ENCODE results near the gene SORCS2. TPM values are rescaled to one million over a fixed set of nuclear protein-coding genes. Genes with fewer than 3 reads are reported as not detected.
A peak's percentile ranks its signal among the peaks of the same experiment; 100 is the strongest.

The SORCS2 gene
- polyA plus RNA-seq, 3 donors = 0.46 to 0.55 TPM; not detected in 1

GRCh38 chr4:7500404-7500803 lies 308.1 kb downstream of the SORCS2 start:
- no peak overlapping the region for H3K4me2 ChIP-seq (replicated peaks; ENCODE audit: extremely low read depth, low read length, poor library complexity, severe bottlenecking)
- H3K4me1 ChIP-seq (ENCODE audit: control insufficient read depth in 1 of 2, insufficient read depth in 2 of 2, low read length in 2 of 2) = no peaks in the 10 kb centered on the region
- WGBS (ENCODE audit: insufficient coverage) = 19% methylated on average over 10 of the region's 10 CpGs
- no peaks in the 10 kb centered on the region for H3K9me3 ChIP-seq (replicated peaks in 1 of 2; ENCODE audit: control insufficient read depth in 1 of 2, insufficient read depth in 1 of 2, low read length in 2 of 2)
- H2AFZ ChIP-seq (ENCODE audit: insufficient read depth, low read depth, low read length, poor library complexity, severe bottlenecking) = no peak overlapping the region
- intact Hi-C loops (cut with micrococcal nuclease) = no loop called here
- no peak overlapping the region for H3K9ac ChIP-seq (ENCODE audit: insufficient read depth, low read length, poor library complexity, severe bottlenecking)
- H3K27me3 ChIP-seq (ENCODE audit: control insufficient read depth in 2 of 2, insufficient read depth in 2 of 2, low read length in 2 of 2) = no peaks in the 10 kb centered on the region
- DNase-seq = no peak
- no peaks in the 10 kb centered on the region for H3K79me2 ChIP-seq (ENCODE audit: insufficient read depth, low read length)
- no peaks in the 10 kb centered on the region for H3K4me1 Mint-ChIP-seq
- no peak for TF ChIP-seq CTCF (IDR thresholded peaks at IDR 0.05)
- no peak overlapping the region for H3K4me3 ChIP-seq (replicated peaks in 1 of 3; ENCODE audit: low read depth in 2 of 3, low read length in 3 of 3)
- H3K27ac Mint-ChIP-seq = peak overlapping the region in 1 of 7 donors; percentile 52
- H3K36me3 Mint-ChIP-seq = no peaks in the 10 kb centered on the region
- no peak overlapping the region for H3K4me3 Mint-ChIP-seq
- no peak overlapping the region for H3K27ac ChIP-seq (ENCODE audit: low read depth in 1 of 2, low read length in 2 of 2)
- H3K9me3 Mint-ChIP-seq = no peaks in the 10 kb centered on the region
- H4K20me1 ChIP-seq (ENCODE audit: insufficient read depth, low read length) = no peaks in the 10 kb centered on the region
- H3K36me3 ChIP-seq (replicated peaks in 1 of 2; ENCODE audit: control insufficient read depth in 1 of 2, insufficient read depth in 2 of 2, low read length in 2 of 2) = no peaks in the 10 kb centered on the region
- H3K27me3 Mint-ChIP-seq (ENCODE audit: low read depth in 3 of 3) = peaks cover 10 to 15% (median 13%) of the 10 kb centered on the region in 3 donors

GRCh38 chr4:7501314-7501713 lies 309.0 kb downstream of the SORCS2 start:
- H3K4me1 ChIP-seq (ENCODE audit: control insufficient read depth in 1 of 2, insufficient read depth in 2 of 2, low read length in 2 of 2) = no peaks in the 10 kb centered on the region
- no peak overlapping the region for H3K4me3 Mint-ChIP-seq
- H3K36me3 Mint-ChIP-seq = no peaks in the 10 kb centered on the region
- H2AFZ ChIP-seq (ENCODE audit: insufficient read depth, low read depth, low read length, poor library complexity, severe bottlenecking) = no peak overlapping the region
- WGBS (ENCODE audit: insufficient coverage) = 76% methylated on average over 7 of the region's 11 CpGs
- H3K4me3 ChIP-seq (replicated peaks in 1 of 3; ENCODE audit: low read depth in 2 of 3, low read length in 3 of 3) = no peak overlapping the region
- no peaks in the 10 kb centered on the region for H3K9me3 ChIP-seq (replicated peaks in 1 of 2; ENCODE audit: control insufficient read depth in 1 of 2, insufficient read depth in 1 of 2, low read length in 2 of 2)
- H3K4me1 Mint-ChIP-seq = no peaks in the 10 kb centered on the region
- no peak overlapping the region for H3K27ac Mint-ChIP-seq
- H3K79me2 ChIP-seq (ENCODE audit: insufficient read depth, low read length) = no peaks in the 10 kb centered on the region
- H4K20me1 ChIP-seq (ENCODE audit: insufficient read depth, low read length) = no peaks in the 10 kb centered on the region
- H3K9me3 Mint-ChIP-seq = no peaks in the 10 kb centered on the region
- DNase-seq = no peak
- no peak overlapping the region for H3K27ac ChIP-seq (ENCODE audit: low read depth in 1 of 2, low read length in 2 of 2)
- intact Hi-C loops (cut with micrococcal nuclease) = no loop called here
- H3K4me2 ChIP-seq (replicated peaks; ENCODE audit: extremely low read depth, low read length, poor library complexity, severe bottlenecking) = no peak overlapping the region
- peaks cover 10 to 19% (median 13%) of the 10 kb centered on the region in 3 donors for H3K27me3 Mint-ChIP-seq (ENCODE audit: low read depth in 3 of 3)
- TF ChIP-seq CTCF (IDR thresholded peaks at IDR 0.05) = no peak
- no peaks in the 10 kb centered on the region for H3K27me3 ChIP-seq (ENCODE audit: control insufficient read depth in 2 of 2, insufficient read depth in 2 of 2, low read length in 2 of 2)
- H3K36me3 ChIP-seq (replicated peaks in 1 of 2; ENCODE audit: control insufficient read depth in 1 of 2, insufficient read depth in 2 of 2, low read length in 2 of 2) = no peaks in the 10 kb centered on the region
- no peak overlapping the region for H3K9ac ChIP-seq (ENCODE audit: insufficient read depth, low read length, poor library complexity, severe bottlenecking)

Measured in CD14-positive monocyte (primary cell).